Measurements from ENCODE around the gene SLC35A3. TPM values are rescaled to one million over a fixed set of nuclear protein-coding genes. Genes with fewer than 3 reads are reported as not detected.
"Not testable (repeated sequence)": the region's sequence is repeated elsewhere in the genome, so short reads cannot be mapped to it uniquely, and the experiment has no call there.

SLC35A3 gene
- total RNA-seq, 1 donor from 2014 or later, result 12.9 TPM

GRCh38 chr1:99944192-99944591, 25.6 kb upstream of the SLC35A3 start:
- DNase-seq (ENCODE audit: low read depth), result no peak
- TF ChIP-seq CTCF (conservative IDR thresholded peaks at IDR 0.05; ENCODE audit: low read depth, low read length), result no peak
- no peak overlapping the region for H3K4me3 ChIP-seq (ENCODE audit: low read depth, low read length)

GRCh38 chr1:99945174-99945573, 24.6 kb upstream of the SLC35A3 start:
- DNase-seq (ENCODE audit: low read depth), result no peak
- H3K4me3 ChIP-seq (ENCODE audit: low read depth, low read length), result no peak overlapping the region
- TF ChIP-seq CTCF (conservative IDR thresholded peaks at IDR 0.05; ENCODE audit: low read depth, low read length), result no peak

DNA sequence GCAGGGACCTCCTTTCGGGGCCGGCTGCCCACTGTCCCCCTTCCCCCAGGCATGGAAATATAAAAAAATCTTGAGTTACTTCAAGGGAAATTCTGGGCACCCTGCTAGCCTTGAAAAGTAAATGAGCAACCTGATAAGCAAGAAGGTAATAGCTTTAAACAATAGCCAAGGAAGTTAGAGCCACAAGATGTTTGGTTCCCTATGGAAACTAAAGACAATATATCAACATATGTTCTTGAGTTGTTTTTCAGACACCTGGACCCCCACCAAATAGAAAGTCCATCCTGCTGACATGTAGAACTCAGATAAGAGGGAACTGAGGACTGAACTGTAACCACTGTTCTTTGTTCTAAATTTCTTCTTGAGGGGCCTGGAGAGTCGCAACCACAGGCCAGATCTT, 19.3 kb upstream of the SLC35A3 start:
- TF ChIP-seq CTCF (conservative IDR thresholded peaks at IDR 0.05; ENCODE audit: low read depth, low read length), result no peak
- no peak overlapping the region for H3K4me3 ChIP-seq (ENCODE audit: low read depth, low read length)
- no peak for DNase-seq (ENCODE audit: low read depth)

DNA sequence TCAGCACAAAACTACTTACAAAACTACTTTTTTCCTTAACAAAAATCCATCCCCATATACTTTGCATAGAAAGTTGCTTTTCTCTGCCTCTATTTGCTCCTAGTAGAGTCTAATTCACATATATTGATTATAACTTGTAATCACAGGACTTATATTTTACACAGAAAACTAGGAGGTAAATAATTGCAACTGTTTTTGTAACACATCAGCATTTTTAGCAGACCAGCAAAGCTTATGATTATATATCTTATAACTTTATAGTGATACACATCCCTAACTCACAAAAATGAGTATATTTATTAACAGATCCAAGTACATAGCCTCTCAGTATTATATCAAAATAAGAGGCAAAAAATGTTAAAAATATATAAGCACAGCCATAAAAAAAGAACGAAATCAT, 17.3 kb upstream of the SLC35A3 start:
- TF ChIP-seq CTCF (conservative IDR thresholded peaks at IDR 0.05; ENCODE audit: low read depth, low read length), result no peak
- DNase-seq (ENCODE audit: low read depth), result no peak
- H3K4me3 ChIP-seq (ENCODE audit: low read depth, low read length), result no peak overlapping the region

DNA sequence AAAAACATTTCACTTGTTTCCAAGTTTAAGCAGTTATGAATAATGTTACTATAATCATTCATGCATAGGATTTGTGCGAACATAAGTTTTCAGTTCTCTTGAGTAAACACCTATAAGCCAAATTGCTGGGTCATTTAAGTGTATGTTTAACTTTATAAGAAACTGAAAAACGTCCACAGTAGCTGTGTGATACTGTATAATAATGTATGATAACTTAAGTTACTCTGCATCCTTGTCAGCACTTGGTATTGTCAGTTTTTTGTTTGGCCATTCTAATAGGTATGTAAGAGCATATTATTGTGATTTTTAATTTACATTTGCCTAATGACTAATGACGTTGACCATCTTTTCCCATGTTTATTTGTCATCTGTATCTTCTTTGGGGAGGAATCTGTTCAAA, 14.4 kb upstream of the SLC35A3 start:
- DNase-seq (ENCODE audit: low read depth), result no peak
- no peak for TF ChIP-seq CTCF (conservative IDR thresholded peaks at IDR 0.05; ENCODE audit: low read depth, low read length)
- H3K4me3 ChIP-seq (ENCODE audit: low read depth, low read length), result no peak overlapping the region

- DNase-seq (ENCODE audit: low read depth), result peak; percentile 13
- no peak overlapping the region for H3K4me3 ChIP-seq (ENCODE audit: low read depth, low read length)
- TF ChIP-seq CTCF (conservative IDR thresholded peaks at IDR 0.05; ENCODE audit: low read depth, low read length), result no peak
Measured at GRCh38 chr1:99956755-99957154, 13.0 kb upstream of the SLC35A3 start.

DNA sequence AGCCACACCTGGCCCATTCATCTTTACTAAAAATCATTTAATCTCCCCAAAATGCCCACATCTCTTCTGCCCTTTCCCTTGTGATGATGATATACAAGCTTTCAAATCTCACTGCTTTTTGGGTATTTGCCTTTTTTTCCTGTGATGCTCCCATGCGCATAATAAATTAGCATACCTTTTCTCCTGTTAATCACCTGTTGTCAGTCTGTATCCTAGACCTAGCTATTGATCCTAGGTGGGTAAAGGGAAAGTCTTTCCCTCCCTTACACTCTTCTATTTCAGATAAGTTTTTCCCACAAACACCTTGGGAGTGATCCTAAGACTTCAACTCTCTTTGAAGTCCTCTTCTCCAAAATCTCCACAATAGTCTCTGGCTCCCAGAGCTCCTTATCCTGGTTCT, 12.0 kb upstream of the SLC35A3 start:
- TF ChIP-seq CTCF (conservative IDR thresholded peaks at IDR 0.05; ENCODE audit: low read depth, low read length), result no peak
- no peak for DNase-seq (ENCODE audit: low read depth)
- no peak overlapping the region for H3K4me3 ChIP-seq (ENCODE audit: low read depth, low read length)

DNA sequence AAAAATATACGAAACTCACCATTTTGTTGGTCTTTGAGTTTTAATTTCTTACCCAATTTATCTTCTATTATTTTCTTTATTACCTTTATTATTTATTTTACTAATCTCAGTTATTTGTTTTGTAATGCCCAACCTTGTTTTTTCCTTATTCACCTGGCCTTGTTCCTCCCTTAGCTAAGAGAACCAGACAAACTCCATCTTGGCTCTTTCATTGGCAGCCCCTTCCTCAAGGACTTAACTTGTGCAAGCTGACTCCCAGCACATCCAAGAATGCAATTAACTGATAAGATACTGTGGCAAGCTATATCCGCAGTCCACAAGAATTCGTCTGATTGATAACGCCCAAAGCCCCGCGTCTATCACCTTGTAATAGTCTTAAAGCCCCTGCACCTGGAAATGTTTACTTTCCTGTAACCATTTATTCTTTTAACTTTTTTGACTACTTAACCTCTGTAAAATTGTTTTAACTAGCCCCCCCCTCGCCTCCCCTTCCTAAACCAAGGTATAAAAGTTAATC, 10.5 kb upstream of the SLC35A3 start:
- DNase-seq (ENCODE audit: low read depth); H3K4me3 ChIP-seq (ENCODE audit: low read depth, low read length): not testable (repeated sequence)

DNA sequence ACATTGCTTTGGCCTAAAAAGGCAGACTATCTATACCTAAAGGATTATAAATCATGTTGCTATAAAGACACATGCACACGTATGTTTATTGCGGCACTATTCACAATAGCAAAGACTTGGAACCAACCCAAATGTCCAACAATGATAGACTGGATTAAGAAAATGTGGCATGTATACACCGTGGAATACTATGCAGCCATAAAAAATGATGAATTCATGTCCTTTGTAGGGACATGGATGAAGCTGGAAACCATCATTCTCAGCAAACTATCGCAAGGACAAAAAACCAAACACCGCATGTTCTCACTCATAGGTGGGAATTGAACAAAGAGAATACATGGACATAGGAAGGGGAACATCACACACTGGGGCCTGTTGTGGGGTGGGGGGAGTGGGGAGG, 9.5 kb upstream of the SLC35A3 start:
- H3K4me3 ChIP-seq (ENCODE audit: low read depth, low read length); DNase-seq (ENCODE audit: low read depth): not testable (repeated sequence)

Data from epithelial cell of proximal tubule (primary cell).